ENCODE measurements around the gene LRRC4B.

Gene LRRC4B

DNA sequence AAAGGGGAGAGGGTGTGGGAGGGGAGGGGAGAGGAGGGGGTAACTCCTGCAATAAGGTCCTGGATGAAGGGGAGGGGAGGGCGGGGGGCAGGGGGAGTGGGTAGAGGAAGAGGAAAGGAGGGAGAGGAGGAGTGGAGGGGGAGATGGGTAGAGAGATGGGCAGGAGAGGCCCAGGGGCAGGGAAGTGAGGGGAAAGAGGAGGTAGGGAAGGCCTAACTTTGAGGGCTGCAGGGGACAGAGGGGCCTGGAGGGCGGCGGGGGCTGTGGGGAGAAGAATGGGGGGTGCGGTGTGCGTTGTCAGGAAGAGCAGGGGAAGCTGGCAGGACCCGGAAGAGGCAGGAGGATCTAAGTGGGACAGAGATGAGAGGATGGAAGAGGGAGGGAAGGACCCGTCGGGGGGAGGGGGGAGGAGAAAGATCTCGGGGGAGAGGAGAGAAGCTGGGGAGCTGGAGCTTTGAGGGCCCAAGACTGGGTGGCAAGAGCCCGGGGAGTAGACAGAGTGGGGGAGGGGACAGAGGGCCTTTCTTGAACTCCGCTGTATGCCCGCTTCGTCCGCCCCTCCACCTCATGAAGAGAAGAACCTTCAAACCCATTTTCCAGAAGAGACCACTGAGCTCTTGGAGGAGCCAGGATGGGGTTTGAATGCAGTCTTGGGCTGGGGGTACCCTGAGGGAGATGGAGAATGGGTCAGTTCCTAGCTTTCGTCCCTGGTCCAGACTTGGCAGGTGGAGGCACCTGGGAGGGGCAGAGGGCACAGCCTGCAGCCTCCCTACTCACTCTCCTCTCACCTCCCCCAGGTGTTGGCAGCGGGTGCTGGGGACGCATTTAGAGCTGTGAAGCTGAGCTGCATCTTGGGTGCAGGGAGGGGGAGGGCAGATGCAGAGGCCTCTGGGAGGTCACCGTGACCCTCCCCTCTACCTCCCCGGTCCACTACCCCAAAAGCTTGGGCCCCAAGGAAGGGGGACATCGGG lies 778 bp upstream of the LRRC4B start:
- H3K79me2 ChIP-seq, result no peaks in the 10 kb centered on the region
- no peak overlapping the region for H3K4me3 ChIP-seq (ENCODE audit: low read depth, low read length)
- H3K4me1 ChIP-seq, result no peaks in the 10 kb centered on the region
- no peaks in the 10 kb centered on the region for H3K9me3 ChIP-seq (ENCODE audit: control insufficient read depth, low read length)
- no peak overlapping the region for H3K27ac ChIP-seq
- H3K27me3 ChIP-seq (ENCODE audit: control insufficient read depth, insufficient read depth, low read length), result peaks cover 4% of the 10 kb centered on the region
- no peak overlapping the region for H3K4me2 ChIP-seq (ENCODE audit: low read length)
- TF ChIP-seq, protein P1, sequence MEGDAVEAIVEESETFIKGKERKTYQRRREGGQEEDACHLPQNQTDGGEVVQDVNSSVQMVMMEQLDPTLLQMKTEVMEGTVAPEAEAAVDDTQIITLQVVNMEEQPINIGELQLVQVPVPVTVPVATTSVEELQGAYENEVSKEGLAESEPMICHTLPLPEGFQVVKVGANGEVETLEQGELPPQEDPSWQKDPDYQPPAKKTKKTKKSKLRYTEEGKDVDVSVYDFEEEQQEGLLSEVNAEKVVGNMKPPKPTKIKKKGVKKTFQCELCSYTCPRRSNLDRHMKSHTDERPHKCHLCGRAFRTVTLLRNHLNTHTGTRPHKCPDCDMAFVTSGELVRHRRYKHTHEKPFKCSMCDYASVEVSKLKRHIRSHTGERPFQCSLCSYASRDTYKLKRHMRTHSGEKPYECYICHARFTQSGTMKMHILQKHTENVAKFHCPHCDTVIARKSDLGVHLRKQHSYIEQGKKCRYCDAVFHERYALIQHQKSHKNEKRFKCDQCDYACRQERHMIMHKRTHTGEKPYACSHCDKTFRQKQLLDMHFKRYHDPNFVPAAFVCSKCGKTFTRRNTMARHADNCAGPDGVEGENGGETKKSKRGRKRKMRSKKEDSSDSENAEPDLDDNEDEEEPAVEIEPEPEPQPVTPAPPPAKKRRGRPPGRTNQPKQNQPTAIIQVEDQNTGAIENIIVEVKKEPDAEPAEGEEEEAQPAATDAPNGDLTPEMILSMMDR (IDR thresholded peaks at IDR 0.05), result no peak
- H3K9ac ChIP-seq, result no peak overlapping the region
- no peaks in the 10 kb centered on the region for H3K36me3 ChIP-seq (ENCODE audit: control insufficient read depth, insufficient read depth, low read length)
- H2AFZ ChIP-seq, result no peak overlapping the region

DNA sequence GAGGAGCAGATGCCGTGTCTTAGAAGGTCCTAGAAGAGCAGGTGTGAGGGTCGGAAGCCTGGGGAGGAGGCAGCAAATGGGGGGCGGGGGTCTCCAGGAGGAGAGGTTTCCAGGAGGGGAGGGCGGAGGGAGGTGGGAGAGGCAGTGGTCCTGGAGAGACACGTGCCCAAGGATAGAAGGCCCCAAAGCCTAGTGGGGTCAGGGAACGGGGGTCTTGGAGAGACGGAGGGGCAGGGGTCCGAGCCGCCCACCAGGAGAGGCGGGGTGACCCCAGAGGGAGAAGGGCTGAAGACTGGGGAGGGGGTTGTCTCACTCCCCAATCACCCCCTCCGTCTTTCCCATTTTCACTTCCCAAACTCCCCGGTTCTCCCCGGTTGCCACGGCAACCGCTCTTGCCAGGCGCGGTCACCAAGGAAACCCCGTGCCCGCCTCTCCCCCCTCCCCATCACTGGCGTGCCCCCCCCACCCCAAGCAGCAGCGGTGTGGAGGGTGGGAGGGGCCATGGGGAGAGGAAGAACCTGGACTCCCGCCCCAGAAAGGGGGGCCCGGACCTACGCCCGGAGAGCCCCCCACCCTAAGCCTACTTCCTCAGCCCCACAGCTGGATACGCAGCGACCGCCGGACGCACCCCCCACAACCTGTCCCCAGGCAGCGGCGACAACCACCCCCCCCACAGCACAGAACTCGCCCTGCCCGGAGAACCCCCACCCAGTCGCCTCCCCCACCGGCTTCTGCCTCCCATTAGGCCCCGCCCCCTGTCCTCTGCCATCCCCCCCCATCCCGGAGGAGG lies 988 bp downstream of the LRRC4B start:
- H3K9ac ChIP-seq, result no peak overlapping the region
- no peak overlapping the region for H2AFZ ChIP-seq
- no peak overlapping the region for H3K27ac ChIP-seq
- TF ChIP-seq, protein P1 (IDR thresholded peaks at IDR 0.05), result no peak
- no peaks in the 10 kb centered on the region for H3K9me3 ChIP-seq (ENCODE audit: control insufficient read depth, low read length)
- no peaks in the 10 kb centered on the region for H3K36me3 ChIP-seq (ENCODE audit: control insufficient read depth, insufficient read depth, low read length)
- H3K4me2 ChIP-seq (ENCODE audit: low read length), result no peak overlapping the region
- H3K4me3 ChIP-seq (ENCODE audit: low read depth, low read length), result no peak overlapping the region
- H3K79me2 ChIP-seq, result no peaks in the 10 kb centered on the region
- peaks cover 4% of the 10 kb centered on the region for H3K27me3 ChIP-seq (ENCODE audit: control insufficient read depth, insufficient read depth, low read length)
- no peaks in the 10 kb centered on the region for H3K4me1 ChIP-seq

DNA sequence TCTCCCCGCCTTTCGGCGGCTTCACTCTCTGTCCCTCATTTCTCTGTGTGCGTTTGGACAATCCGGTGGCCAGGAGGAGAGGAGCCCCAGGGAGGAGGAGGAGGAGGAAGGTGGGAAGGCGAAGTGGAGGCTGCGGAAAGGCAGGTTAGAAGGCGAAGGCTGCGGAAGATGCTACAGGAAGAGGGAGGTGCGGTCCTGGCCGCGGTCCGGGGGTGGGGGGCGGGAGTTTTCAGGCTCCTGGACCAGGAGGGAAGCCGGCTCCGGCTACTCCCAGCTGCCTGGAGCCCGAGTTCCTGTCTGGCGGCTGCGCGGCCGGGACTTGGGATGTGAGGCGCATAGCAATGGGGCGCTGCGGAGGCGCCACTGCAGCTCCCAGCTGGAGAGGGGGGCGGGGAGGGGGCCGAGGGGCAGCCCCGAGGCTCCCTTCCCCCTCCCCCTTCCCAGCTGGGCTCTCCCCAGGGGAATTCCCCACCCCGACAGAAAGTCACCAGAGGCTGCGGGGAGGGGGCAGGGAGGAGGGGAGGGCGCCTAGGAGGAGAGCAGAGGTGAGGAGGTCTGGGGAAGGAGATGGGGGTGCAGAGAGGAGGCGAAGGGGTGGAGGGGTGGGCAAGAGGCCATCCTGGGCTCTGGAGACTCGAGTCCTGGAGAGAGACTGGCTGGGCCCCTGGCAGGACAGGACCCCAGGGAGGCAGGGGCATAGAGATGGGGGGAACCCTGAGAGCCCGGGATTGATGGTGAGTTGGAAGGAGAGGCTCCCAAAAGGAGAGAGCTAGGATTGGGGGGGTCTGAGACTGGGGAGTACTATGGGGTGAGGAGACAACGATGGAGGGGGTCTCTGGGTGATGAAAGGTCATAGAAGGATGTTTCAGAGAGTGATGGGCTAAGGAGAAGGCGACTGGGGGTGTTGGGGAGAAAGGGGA lies 2.0 kb downstream of the LRRC4B start:
- H3K4me1 ChIP-seq, result no peaks in the 10 kb centered on the region
- no peaks in the 10 kb centered on the region for H3K9me3 ChIP-seq (ENCODE audit: control insufficient read depth, low read length)
- no peak overlapping the region for H3K4me3 ChIP-seq (ENCODE audit: low read depth, low read length)
- H2AFZ ChIP-seq, result no peak overlapping the region
- TF ChIP-seq, protein P1 (IDR thresholded peaks at IDR 0.05), result no peak
- no peak overlapping the region for H3K4me2 ChIP-seq (ENCODE audit: low read length)
- no peak overlapping the region for H3K27ac ChIP-seq
- peaks cover 4% of the 10 kb centered on the region for H3K27me3 ChIP-seq (ENCODE audit: control insufficient read depth, insufficient read depth, low read length)
- no peaks in the 10 kb centered on the region for H3K79me2 ChIP-seq
- H3K9ac ChIP-seq, result no peak overlapping the region
- H3K36me3 ChIP-seq (ENCODE audit: control insufficient read depth, insufficient read depth, low read length), result no peaks in the 10 kb centered on the region

DNA sequence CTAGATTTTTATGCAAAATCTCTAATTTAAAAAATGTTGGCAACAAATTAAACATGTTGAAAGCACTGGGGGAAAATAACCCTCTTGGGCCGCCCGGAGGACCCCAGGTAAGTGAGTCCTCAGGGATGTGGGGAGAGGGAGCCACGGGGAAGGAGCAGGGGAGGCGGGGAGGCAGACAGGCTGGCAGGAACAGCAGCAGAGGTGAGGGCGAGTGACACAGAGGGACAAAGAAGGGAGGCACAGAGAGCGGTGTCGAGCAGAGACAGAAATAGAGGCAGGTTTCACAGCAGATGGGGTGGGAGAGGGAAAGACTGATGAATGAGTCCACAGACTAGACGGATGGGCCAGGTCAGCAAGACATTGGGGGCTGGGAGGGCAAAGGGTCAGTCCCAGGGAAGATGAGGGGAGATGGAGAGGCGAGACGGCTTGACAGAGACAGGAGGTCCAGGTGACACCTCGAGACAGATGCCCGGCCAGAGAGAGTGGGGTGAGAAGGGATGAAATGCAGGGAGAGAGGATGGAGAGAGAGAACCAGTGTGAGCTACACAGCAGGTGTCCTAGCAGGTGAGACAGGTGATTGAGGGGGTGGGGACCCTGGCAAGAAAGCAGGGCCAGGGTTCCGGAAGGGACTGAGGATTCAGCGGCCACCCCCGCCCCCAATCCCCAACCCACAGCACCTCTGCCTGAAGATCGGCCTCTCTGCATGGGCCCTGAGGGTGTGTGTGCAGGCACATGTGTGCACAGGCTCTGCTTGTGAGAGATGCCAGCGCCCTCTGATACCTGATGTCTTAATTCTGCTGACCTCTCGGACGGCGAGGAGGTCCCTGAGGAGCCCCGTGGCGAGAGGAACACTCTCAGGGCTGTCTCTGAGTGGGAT lies 3.8 kb downstream of the LRRC4B start:
- Histone ChIP-seq H3K9me3 (ENCODE audit: control insufficient read depth, low read length) (no peaks in the 10 kb centered on the region), H3K27ac (no peak overlapping the region), H3K9ac (no peak overlapping the region), H2AFZ (no peak overlapping the region), H3K27me3 (ENCODE audit: control insufficient read depth, insufficient read depth, low read length) (peaks cover 4% of the 10 kb centered on the region), H3K79me2 (no peaks in the 10 kb centered on the region), H3K4me3 (ENCODE audit: low read depth, low read length) (no peak overlapping the region), H3K36me3 (ENCODE audit: control insufficient read depth, insufficient read depth, low read length) (no peaks in the 10 kb centered on the region), H3K4me2 (ENCODE audit: low read length) (no peak overlapping the region), H3K4me1 (no peaks in the 10 kb centered on the region)
- TF ChIP-seq, protein P1 (IDR thresholded peaks at IDR 0.05), result no peak
